Pancreas (tissue), 10 donors: ENCODE measurements around the gene KAT6B. TPM values are rescaled to one million over a fixed set of nuclear protein-coding genes. Genes with fewer than 3 reads are reported as not detected.
A peak's percentile ranks its signal among the peaks of the same experiment; 100 is the strongest.
"Not testable (repeated sequence)": the region's sequence is repeated elsewhere in the genome, so short reads cannot be mapped to it uniquely, and the experiment has no call there.

Experiments used
- ATAC-seq, 4 donors: fragments of 200-7000 bp; cut with Tn5 transposase; one replicate each; pipeline versions ENCODE4 v1.8.0 to v1.9.1; 2020; ENCODE audit warnings: mild to moderate bottlenecking in 4 of 4, moderate library complexity in 4 of 4
- DNase-seq, 6 donors: peaks; one replicate each; pipeline ENCODE4 v3.0.0-alpha.2; 2020
- FAIRE-seq: peaks from 2 replicates; lab custom pipeline; 2012; peaks lifted over from hg19 to GRCh38; lab: Jason Lieb, UNC
- H3K27ac ChIP-seq, 4 donors: fragments of 200-600 bp; sonication (generic); 1 replicate in 3 of 4; 2 replicates in 1 of 4; pipeline versions ENCODE4 v1.5.0 to v1.8.0; 2020
- H3K27me3 ChIP-seq, 4 donors: fragments of 200-600 bp; one replicate each; pipeline ENCODE4 v1.8.0; 2021
- H3K36me3 ChIP-seq, 3 donors: fragments of 200-600 bp; sonication (generic) in 1 of 3; one replicate each; pipeline versions ENCODE4 v1.5.0 to v1.8.0; 2020 to 2021
- H3K4me1 ChIP-seq, 3 donors: fragments of 200-600 bp; one replicate each; pipeline ENCODE4 v1.8.0; 2021
- H3K4me3 ChIP-seq, 4 donors: fragments of 200-600 bp; sonication (generic) in 2 of 4; one replicate each; pipeline versions ENCODE4 v1.5.0 to v1.8.0; 2020 to 2021
- H3K9me3 ChIP-seq, 4 donors: fragments of 200-600 bp; one replicate each; pipeline ENCODE4 v1.8.0; 2021
- CTCF ChIP-seq, 4 donors: fragments of 200-600 bp; sonication (generic) in 3 of 4; IDR thresholded peaks; one replicate each; pipeline versions ENCODE4 v1.5.0 to v1.8.0; 2021; ENCODE audit warnings: antibody characterized with exemption in 4 of 4
- WGBS, 2 donors: extraction: QIAGEN DNeasy Blood & Tissue Kit; methylation state at CpG; one replicate each; pipeline ENCODE4 v1.1.7; 2013; 5-methylcytosine and 5-hydroxymethylcytosine counted together
- intact Hi-C, 3 donors: fragments of 100-400 bp; cut with DNase I; formaldehyde crosslinking; loops; one replicate each; pipeline versions ENCODE4 v1.11.1 to v1.14.2; 2022
- polyA plus RNA-seq, 2 donors: library from polyadenylated mRNA; stranded (reverse); fragments of 200-250 nt; gene quantifications; one replicate each; pipeline ENCODE4 v1.2.3, GENCODE V29; 2013
- total RNA-seq, 6 donors: library from RNA; stranded (reverse); fragmentation: NEBNext Ultra II Directional in 4 of 6; extraction: Animal tissue kit (Norgen Biotek cat#: 25700) in 4 of 6; gene quantifications; one replicate each; pipeline versions ENCODE4 v1.2.1 to v1.2.4, GENCODE V29; 2021 to 2023
- donor health status: healthy with polysubstance abuse.
- donor health status: DM: no; HTN: no; CAD: no; lungs with moderate emphysema.
- donor health status: DM: no; HTN: no; CAD: no.
- donor health status: control.
- donor health status: control.
- donor health status: Bipolar disorder and iron deficiency.
- donor health status: DM: yes; HTN: yes; CAD: no.
- donor health status: DM: no; HTN: no; CAD: no.
- donor health status: DM: no; HTN: no; CAD: no.
- donor health status: DM: yes; HTN: yes; CAD: no.

Gene KAT6B
- total RNA-seq (10 to 100 TPM; 16.2 to 28.6 (median 21.9) TPM), polyA plus RNA-seq (1 to 10 TPM; 7.6 to 8.7 TPM)

GRCh38 chr10:74826142-74827044 is at the start of gene KAT6B:
TSS of gene KAT6B (plus strand) at chr10:74826600. CDS start at chr10:74842858, 16,258 bp downstream.
- FAIRE-seq (peak; percentile 94), DNase-seq (peak; percentile 99 to 100 (median 100)), ATAC-seq (peak; percentile 78 to 89 (median 82))
- Histone ChIP-seq H3K9me3 (no peaks in the 10 kb centered on the region), H3K36me3 (no peaks in the 10 kb centered on the region), H3K27ac (peak within 1 kb of the TSS; percentile 99 to 100 (median 100)), H3K27me3 (no peaks in the 10 kb centered on the region), H3K4me3 (peak within 1 kb of the TSS; percentile 72 to 90 (median 80)), H3K4me1 (peaks cover 22 to 43% (median 24%) of the 10 kb centered on the region in 3 donors)
- peak in 1 of 4 donors; percentile 8 for TF ChIP-seq CTCF (IDR thresholded peaks at IDR 0.05)
- 0 to 1% methylated on average over 33 to 66 of the region's 67 CpGs for WGBS, 2 donors
- intact Hi-C loops: no loop called here

- Histone ChIP-seq H3K4me1 (peaks cover 0 to 4% (median 0%) of the 10 kb centered on the region in 3 donors), H3K4me3 (no peak overlapping the region), H3K36me3 (no peaks in the 10 kb centered on the region), H3K9me3 (no peaks in the 10 kb centered on the region), H3K27me3 (no peaks in the 10 kb centered on the region), H3K27ac (no peak overlapping the region)
- 65 to 84% methylated on average over 12 of the region's 12 CpGs for WGBS, 2 donors
- FAIRE-seq: no peak
- TF ChIP-seq CTCF (IDR thresholded peaks at IDR 0.05): no peak
- DNase-seq: peak in 1 of 6 donors; percentile 2
- ATAC-seq: no peak
- intact Hi-C loops: no loop called here
Measured at GRCh38 chr10:74778436-74779094, 47.8 kb upstream of the KAT6B start.

- H3K27me3 ChIP-seq, H3K27ac ChIP-seq, DNase-seq, FAIRE-seq, H3K4me1 ChIP-seq, H3K9me3 ChIP-seq, H3K36me3 ChIP-seq, H3K4me3 ChIP-seq, intact Hi-C loops, ATAC-seq: not testable (repeated sequence)
- WGBS, 2 donors: 95% methylated on average over 4 of the region's 4 CpGs
Measured at GRCh38 chr10:74781870-74782269, 44.5 kb upstream of the KAT6B start.

GRCh38 chr10:74784462-74784861 is 41.9 kb upstream of the KAT6B start:
- Histone ChIP-seq H3K27me3 (no peaks in the 10 kb centered on the region), H3K9me3 (no peaks in the 10 kb centered on the region), H3K4me1 (peaks cover 0 to 4% (median 0%) of the 10 kb centered on the region in 3 donors), H3K4me3 (no peak overlapping the region), H3K27ac (no peak overlapping the region), H3K36me3 (no peaks in the 10 kb centered on the region)
- no peak for FAIRE-seq
- ATAC-seq: no peak
- WGBS, 2 donors: 89 to 91% methylated on average over 1 of the region's 1 CpG
- intact Hi-C loops: no loop called here
- no peak for DNase-seq
- TF ChIP-seq CTCF (IDR thresholded peaks at IDR 0.05): no peak

GRCh38 chr10:74786126-74786525 is 40.3 kb upstream of the KAT6B start:
- DNase-seq (no peak), ATAC-seq (no peak), FAIRE-seq (no peak)
- no peak for TF ChIP-seq CTCF (IDR thresholded peaks at IDR 0.05)
- H3K27ac ChIP-seq: no peak overlapping the region
- no peaks in the 10 kb centered on the region for H3K27me3 ChIP-seq
- no peak overlapping the region for H3K4me3 ChIP-seq
- intact Hi-C loops: no loop called here
- H3K4me1 ChIP-seq: peaks cover 0 to 4% (median 0%) of the 10 kb centered on the region in 3 donors
- WGBS, 2 donors: 68 to 70% methylated on average over 4 of the region's 4 CpGs
- no peaks in the 10 kb centered on the region for H3K36me3 ChIP-seq
- no peaks in the 10 kb centered on the region for H3K9me3 ChIP-seq
